HepG2 (cell line): ENCODE measurements around the gene ADIPOR2. TPM values are rescaled to one million over a fixed set of nuclear protein-coding genes. Genes with fewer than 3 reads are reported as not detected.

Experiments
- ATF2 ChIP-seq: sonication (generic); formaldehyde crosslinking; IDR thresholded peaks from 2 replicates; pipeline ENCODE4 v1.4.0; 2020; ENCODE audit warnings: missing genetic modification reagents
- EHMT2 ChIP-seq: fragments of 200-600 bp; sonication (generic); IDR thresholded peaks from 2 replicates; pipeline ENCODE4 v1.7.0; 2017; ENCODE audit warnings: antibody characterized with exemption, low read depth, low read length, borderline replicate concordance
- HOXA9 ChIP-seq: sonication (generic); formaldehyde crosslinking; IDR thresholded peaks from 2 replicates; pipeline ENCODE4 v1.8.1; 2022; ENCODE audit warnings: missing genetic modification reagents, mild to moderate bottlenecking, moderate library complexity, borderline replicate concordance
- MEIS1 ChIP-seq: sonication (generic); formaldehyde crosslinking; IDR thresholded peaks from 2 replicates; pipeline ENCODE4 v1.9.0; 2021; ENCODE audit warnings: mild to moderate bottlenecking, missing genetic modification reagents, moderate library complexity, borderline replicate concordance
- MIXL1 ChIP-seq: IDR thresholded peaks from 2 replicates; pipeline ENCODE4 v1.6.1; 2016
- NCOA2 ChIP-seq: sonication (generic); formaldehyde crosslinking; IDR thresholded peaks from 2 replicates; pipeline ENCODE4 v1.8.0; 2022; ENCODE audit warnings: inconsistent platforms
- NFIC ChIP-seq: IDR thresholded peaks from 2 replicates; pipeline ENCODE4 v1.6.1; 2012; ENCODE audit warnings: mild to moderate bottlenecking, low read length, inconsistent platforms
- NFKBIZ ChIP-seq: IDR thresholded peaks from 2 replicates; pipeline ENCODE4 v1.6.1; 2018; ENCODE audit warnings: missing genetic modification reagents, missing compliant biosample characterization
- NR0B2 ChIP-seq: sonication (generic); formaldehyde crosslinking; IDR thresholded peaks from 2 replicates; pipeline ENCODE4 v1.4.0; 2020; ENCODE audit warnings: mild to moderate bottlenecking, missing genetic modification reagents
- NR2F1 ChIP-seq, 2 experiments: fragments of 450-650 bp in 1 of 2; formaldehyde crosslinking in 1 of 2; IDR thresholded peaks; 2 replicates each; pipeline versions ENCODE4 v1.5.0 to v1.6.1; 2016 to 2020; ENCODE audit warnings: mild to moderate bottlenecking in 1 of 2, missing compliant biosample characterization in 1 of 2, missing genetic modification reagents in 1 of 2, moderate library complexity in 1 of 2
- PAX8 ChIP-seq: sonication (generic); formaldehyde crosslinking; IDR thresholded peaks from 2 replicates; pipeline ENCODE4 v1.8.0; 2022; ENCODE audit warnings: mild to moderate bottlenecking, missing genetic modification reagents, borderline replicate concordance
- RXRA ChIP-seq: sonication (generic); formaldehyde crosslinking; IDR thresholded peaks from 2 replicates; pipeline ENCODE4 v1.5.1; 2020; ENCODE audit warnings: missing genetic modification reagents
- TFDP2 ChIP-seq: sonication (generic); formaldehyde crosslinking; IDR thresholded peaks from 2 replicates; pipeline ENCODE4 v1.4.0; 2020; ENCODE audit warnings: missing genetic modification reagents
- TP53 ChIP-seq: sonication (generic); formaldehyde crosslinking; conservative IDR thresholded peaks from 2 replicates; pipeline ENCODE4 v1.4.0; 2020; ENCODE audit warnings: missing genetic modification reagents
- TRAFD1 ChIP-seq: sonication (generic); formaldehyde crosslinking; IDR thresholded peaks from 2 replicates; pipeline ENCODE4 v1.5.1; 2020; ENCODE audit warnings: missing genetic modification reagents, mild to moderate bottlenecking, borderline replicate concordance
- ZNF205 ChIP-seq: IDR thresholded peaks from 2 replicates; pipeline ENCODE4 v1.6.1; 2018; ENCODE audit warnings: missing biosample characterization, missing genetic modification reagents
- ZNF230 ChIP-seq: sonication (generic); formaldehyde crosslinking; IDR thresholded peaks from 2 replicates; pipeline ENCODE4 v1.4.0; 2020; ENCODE audit warnings: mild to moderate bottlenecking, missing genetic modification reagents
- ZNF282 ChIP-seq: fragments of 450-650 bp; IDR thresholded peaks from 2 replicates; pipeline ENCODE4 v1.6.1; 2018; ENCODE audit not compliant: partially characterized antibody
- ZNF710 ChIP-seq: sonication (generic); formaldehyde crosslinking; IDR thresholded peaks from 2 replicates; pipeline ENCODE4 v1.5.0; 2020; ENCODE audit warnings: mild to moderate bottlenecking, missing genetic modification reagents, borderline replicate concordance
- ZNF839 ChIP-seq: sonication (generic); formaldehyde crosslinking; IDR thresholded peaks from 2 replicates; pipeline ENCODE4 v1.4.0; 2020; ENCODE audit warnings: missing genetic modification reagents, mild to moderate bottlenecking, borderline replicate concordance
- polyA plus RNA-seq, 8 experiments: library from polyadenylated mRNA; depleted of rRNA in 3 of 8; stranded (reverse) in 7 of 8; unstranded in 1 of 8; fragments of >200 nt; fragmentation: Illumina TruSeq in 4 of 8; extraction: Trizol in 4 of 8; gene quantifications; 2 replicates each; pipeline versions ENCODE4 v1.2.1 to v1.2.3, GENCODE V29; 2011 to 2016; ENCODE audit warnings: low read depth in 4 of 8, missing spikeins in 1 of 8, mixed read lengths in 1 of 8; ENCODE audit not compliant: insufficient read depth in 1 of 8
- total RNA-seq, 5 experiments: library from RNA; depleted of rRNA; stranded (reverse); fragments of >200 nt; fragmentation: Illumina TruSeq; extraction: Trizol; gene quantifications; 2 replicates each; pipeline ENCODE4 v1.2.3, GENCODE V29; 2016; ENCODE audit warnings: low read depth in 1 of 5

The ADIPOR2 gene
- total and polyA plus RNA-seq, 2 of the 13 experiments (the other 11 are each of a cell fraction or from before 2014, with no cell fraction given): 35.2 to 52.2 TPM

GRCh38 chr12:1760566-1761382, 69.9 kb downstream of the ADIPOR2 start (continued):
- peak; percentile 82 for TF ChIP-seq ATF2 (CRISPR knock-in tag)
- TF ChIP-seq ZNF230 (CRISPR knock-in tag): no peak
- TF ChIP-seq TRAFD1 (CRISPR knock-in tag): no peak
- peak; percentile 84; the same call in 1 of the 2 replicates for TF ChIP-seq MIXL1 (CRISPR knock-in tag)
- TF ChIP-seq NR2F1 (CRISPR knock-in tag; IDR thresholded peaks at IDR 0.05): peak; percentile 83 to 88
- 0 out of 2 replicates have a peak, but pooled peaks have one; percentile 63 for TF ChIP-seq NFKBIZ (CRISPR knock-in tag)
- no peak for TF ChIP-seq ZNF839 (CRISPR knock-in tag)
- TF ChIP-seq TP53 (CRISPR knock-in tag): no peak
- TF ChIP-seq ZNF205 (CRISPR knock-in tag): no peak
- TF ChIP-seq TFDP2: no peak
- no peak for TF ChIP-seq PAX8 (CRISPR knock-in tag)
- no peak for TF ChIP-seq ZNF282
- peak; percentile 79; the same call in 1 of the 2 replicates for TF ChIP-seq NFIC
- peak; percentile 70; the same call in 1 of the 2 replicates for TF ChIP-seq RXRA (CRISPR knock-in tag)
- TF ChIP-seq EHMT2: peak; percentile 73; the same call in 1 of the 2 replicates
- TF ChIP-seq NR0B2 (CRISPR knock-in tag): no peak
- TF ChIP-seq MEIS1 (CRISPR knock-in tag): no peak
- peak; percentile 54; the same call in 1 of the 2 replicates for TF ChIP-seq ZNF710 (CRISPR knock-in tag)
- no peak for TF ChIP-seq HOXA9
- TF ChIP-seq NCOA2 (CRISPR knock-in tag): peak; percentile 94
